Mesothelial cell of epicardium (in vitro differentiated cells): Measurements from ENCODE around the gene E2F4. TPM values are rescaled to one million over a fixed set of nuclear protein-coding genes. Genes with fewer than 3 reads are reported as not detected.

Experiments
- DNase-seq, 2 experiments: peaks; one replicate each; pipeline ENCODE4 v3.0.0; 2021; ENCODE audit warnings: low spot score in 2 of 2; ENCODE audit not compliant: unreplicated experiment in 2 of 2
- H3K27ac Mint-ChIP-seq: 2 replicates; pipeline ENCODE4 v1.8.0; 2021; ENCODE audit warnings: mixed read lengths
- H3K27me3 Mint-ChIP-seq: 2 replicates; pipeline ENCODE4 v1.8.0; 2021; ENCODE audit warnings: low read depth, mixed read lengths
- H3K36me3 Mint-ChIP-seq: 2 replicates; pipeline ENCODE4 v1.8.0; 2021; ENCODE audit warnings: mixed read lengths
- H3K4me1 Mint-ChIP-seq: 2 replicates; pipeline ENCODE4 v1.8.0; 2021; ENCODE audit warnings: mixed read lengths
- H3K4me3 Mint-ChIP-seq: 2 replicates; pipeline ENCODE4 v1.8.0; 2021; ENCODE audit warnings: mild to moderate bottlenecking, moderate library complexity, mixed read lengths
- H3K9me3 Mint-ChIP-seq: 2 replicates; pipeline ENCODE4 v1.8.0; 2021; ENCODE audit warnings: mixed read lengths
- CTCF ChIP-seq: fragments of 200-600 bp; sonication (generic); IDR thresholded peaks from one replicate; pipeline ENCODE4 v1.5.0; 2021; ENCODE audit warnings: antibody characterized with exemption; ENCODE audit not compliant: unreplicated experiment
- total RNA-seq: library from RNA; stranded (reverse); gene quantifications from 3 replicates; pipeline ENCODE4 v1.2.1, GENCODE V29; 2021

E2F4 gene
- total RNA-seq, 1 donor from 2014 or later, result 80.2 TPM

GRCh38 chr16:67169011-67169451, 22.9 kb upstream of the E2F4 start:
- no peak for TF ChIP-seq CTCF
- H3K27me3 Mint-ChIP-seq, result peaks cover 78% of the 10 kb centered on the region

GRCh38 chr16:67169642-67170167, 22.2 kb upstream of the E2F4 start:
- peak overlapping the region; percentile 77 for H3K4me3 Mint-ChIP-seq
- peaks cover 36% of the 10 kb centered on the region for H3K4me1 Mint-ChIP-seq
- TF ChIP-seq CTCF, result peak; percentile 58
- DNase-seq, result no peak
- peaks cover 73% of the 10 kb centered on the region for H3K27me3 Mint-ChIP-seq
- peak overlapping the region; percentile 68 for H3K27ac Mint-ChIP-seq
- no peaks in the 10 kb centered on the region for H3K9me3 Mint-ChIP-seq
- no peaks in the 10 kb centered on the region for H3K36me3 Mint-ChIP-seq

More at GRCh38 chr16:67169011-67169451, 22.9 kb upstream of the E2F4 start:
- Mint-ChIP-seq H3K4me1 (peaks cover 38% of the 10 kb centered on the region), H3K4me3 (peak overlapping the region; percentile 77), H3K9me3 (no peaks in the 10 kb centered on the region), H3K36me3 (no peaks in the 10 kb centered on the region), H3K27ac (no peak overlapping the region)
- DNase-seq, result no peak

GRCh38 chr16:67170168-67170948, 21.6 kb upstream of the E2F4 start, which contains the start of gene NOL3:
Gene NOL3, plus strand, starts transcription at chr16:67170538.
- no peak for TF ChIP-seq CTCF
- Mint-ChIP-seq H3K9me3 (no peaks in the 10 kb centered on the region), H3K4me1 (peaks cover 33% of the 10 kb centered on the region), H3K27me3 (peaks cover 71% of the 10 kb centered on the region), H3K36me3 (no peaks in the 10 kb centered on the region), H3K27ac (peak within 1 kb of the TSS; percentile 68), H3K4me3 (peak within 1 kb of the TSS; percentile 77)
- no peak for DNase-seq

- no peaks in the 10 kb centered on the region for H3K9me3 Mint-ChIP-seq
- H3K27me3 Mint-ChIP-seq, result peaks cover 68% of the 10 kb centered on the region
- TF ChIP-seq CTCF, result no peak
- peak overlapping the region; percentile 77 for H3K4me3 Mint-ChIP-seq
- peaks cover 32% of the 10 kb centered on the region for H3K4me1 Mint-ChIP-seq
- no peaks in the 10 kb centered on the region for H3K36me3 Mint-ChIP-seq
- no peak for DNase-seq
- peak overlapping the region; percentile 27 for H3K27ac Mint-ChIP-seq
Measured at GRCh38 chr16:67170949-67171649, 20.9 kb upstream of the E2F4 start.

- no peak for TF ChIP-seq CTCF
- Mint-ChIP-seq H3K9me3 (no peaks in the 10 kb centered on the region), H3K4me3 (peak overlapping the region; percentile 66), H3K36me3 (no peaks in the 10 kb centered on the region), H3K4me1 (peaks cover 39% of the 10 kb centered on the region), H3K27ac (no peak overlapping the region), H3K27me3 (peaks cover 54% of the 10 kb centered on the region)
- no peak for DNase-seq
Measured at GRCh38 chr16:67173323-67173722, 18.6 kb upstream of the E2F4 start.
